ENCODE measurements around the gene RPL22.

The RPL22 gene

DNA sequence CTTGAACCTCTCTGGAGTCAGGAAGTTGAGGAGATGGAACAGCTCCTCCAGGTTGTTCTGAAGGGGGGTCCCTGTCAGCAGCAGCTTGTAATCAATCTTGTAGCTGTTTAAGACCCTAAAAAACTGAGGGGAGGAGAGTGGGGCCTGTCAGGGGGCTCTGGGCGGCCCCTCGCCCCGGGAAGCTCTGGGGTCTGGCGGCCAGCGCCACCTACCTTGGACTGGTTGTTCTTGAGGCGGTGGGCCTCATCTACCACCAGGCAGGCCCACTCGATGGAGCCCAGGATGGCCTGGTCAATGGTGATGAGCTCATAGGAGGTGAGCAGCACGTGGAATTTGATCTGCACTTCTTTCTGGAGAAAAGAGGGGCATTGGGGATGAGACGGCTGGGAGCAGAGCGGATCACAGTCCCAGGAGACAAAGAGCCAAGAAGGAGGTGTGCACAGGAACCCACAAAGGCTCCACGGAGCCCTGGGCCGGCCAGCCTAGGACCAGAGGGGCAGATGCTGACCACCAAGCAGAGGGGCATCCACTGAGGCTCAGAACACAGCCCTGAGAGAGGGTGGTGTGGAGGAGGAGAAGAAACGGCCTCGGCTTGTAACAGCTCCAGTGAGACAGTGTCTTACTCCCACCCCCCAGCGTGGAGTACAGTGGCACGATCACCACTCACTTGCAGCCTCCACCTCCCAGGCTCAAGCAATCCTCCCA lies 62.7 kb downstream of the RPL22 start:
- in situ Hi-C loops (cut with MboI; ENCODE audit: low sequenced_read_pairs), result no loop called here
